Astrocyte (in vitro differentiated cells and primary cell): ENCODE data around the gene EPN2. TPM values are rescaled to one million over a fixed set of nuclear protein-coding genes. Genes with fewer than 3 reads are reported as not detected.

Experiments used
- DNase-seq: peaks from one replicate; pipeline ENCODE4 v3.0.0-alpha.2; 2010; ENCODE audit warnings: low read depth
- FAIRE-seq: peaks from 2 replicates; lab custom pipeline; 2011; peaks lifted over from hg19 to GRCh38; lab: Jason Lieb, UNC
- H2AFZ ChIP-seq: 2 replicates; pipeline ENCODE4 v1.6.0; 2012; ENCODE audit warnings: low read depth, low read length, inconsistent platforms
- H3K27ac ChIP-seq: 2 replicates; pipeline ENCODE4 v1.5.1; 2011; ENCODE audit warnings: low read depth, low read length, inconsistent platforms
- H3K27me3 ChIP-seq: 2 replicates; pipeline ENCODE4 v1.6.0; 2011; ENCODE audit warnings: low read length, inconsistent platforms; ENCODE audit not compliant: insufficient read depth
- H3K36me3 ChIP-seq: 2 replicates; pipeline ENCODE4 v1.5.1; 2011; ENCODE audit warnings: low read length, inconsistent platforms; ENCODE audit not compliant: insufficient read depth
- H3K4me1 ChIP-seq: 2 replicates; pipeline ENCODE4 v1.5.1; 2011; ENCODE audit warnings: low read length, inconsistent platforms; ENCODE audit not compliant: insufficient read depth
- H3K4me2 ChIP-seq: 2 replicates; pipeline ENCODE4 v1.6.0; 2012; ENCODE audit warnings: low read length, inconsistent platforms
- H3K4me3 ChIP-seq: 2 replicates; pipeline ENCODE4 v1.5.1; 2011; ENCODE audit warnings: low read depth, mild to moderate bottlenecking, low read length, inconsistent platforms; ENCODE audit not compliant: insufficient read depth
- H3K79me2 ChIP-seq: 2 replicates; pipeline ENCODE4 v1.6.0; 2012; ENCODE audit warnings: mild to moderate bottlenecking, low read length, inconsistent platforms; ENCODE audit not compliant: insufficient read depth
- H3K9ac ChIP-seq: 2 replicates; pipeline ENCODE4 v1.6.0; 2012; ENCODE audit warnings: mild to moderate bottlenecking, low read length, inconsistent platforms
- H3K9me3 ChIP-seq: 2 replicates; pipeline ENCODE4 v1.5.1; 2012; ENCODE audit warnings: low read depth, mild to moderate bottlenecking, low read length, inconsistent platforms; ENCODE audit not compliant: insufficient read depth
- H4K20me1 ChIP-seq: 2 replicates; pipeline ENCODE4 v1.6.0; 2012; ENCODE audit warnings: low read length, inconsistent platforms; ENCODE audit not compliant: insufficient read depth
- H3K27ac Mint-ChIP-seq: one replicate; pipeline ENCODE4 v1.8.0; 2021; ENCODE audit warnings: mild to moderate bottlenecking, mixed read lengths; ENCODE audit not compliant: unreplicated experiment
- H3K27me3 Mint-ChIP-seq: one replicate; pipeline ENCODE4 v1.8.0; 2021; ENCODE audit warnings: low read depth, mixed read lengths; ENCODE audit not compliant: unreplicated experiment
- H3K36me3 Mint-ChIP-seq: one replicate; pipeline ENCODE4 v1.8.0; 2021; ENCODE audit warnings: low read depth, mixed read lengths; ENCODE audit not compliant: unreplicated experiment
- H3K4me1 Mint-ChIP-seq: one replicate; pipeline ENCODE4 v1.8.0; 2021; ENCODE audit warnings: low read depth, mixed read lengths; ENCODE audit not compliant: unreplicated experiment
- H3K4me3 Mint-ChIP-seq: one replicate; pipeline ENCODE4 v1.8.0; 2021; ENCODE audit warnings: mild to moderate bottlenecking, moderate library complexity, mixed read lengths; ENCODE audit not compliant: unreplicated experiment
- H3K9me3 Mint-ChIP-seq: one replicate; pipeline ENCODE4 v1.8.0; 2021; ENCODE audit warnings: mild to moderate bottlenecking, mixed read lengths; ENCODE audit not compliant: unreplicated experiment
- CTCF ChIP-seq: IDR thresholded peaks from 2 replicates; pipeline ENCODE4 v1.5.1; 2011; ENCODE audit warnings: low read depth, mild to moderate bottlenecking, inconsistent platforms, low read length, moderate library complexity; ENCODE audit not compliant: insufficient read depth
- EZH2 ChIP-seq: IDR thresholded peaks from 2 replicates; pipeline ENCODE4 v1.6.1; 2012; ENCODE audit warnings: mild to moderate bottlenecking, low read length, inconsistent platforms; ENCODE audit not compliant: insufficient read depth
- total RNA-seq: library from RNA; stranded (reverse); gene quantifications from 2 replicates; pipeline ENCODE4 v1.2.1, GENCODE V29; 2021

The EPN2 gene
- total RNA-seq, 1 donor from 2014 or later: 48.7 TPM

GRCh38 chr17:19295473-19296135 is 58.4 kb downstream of the EPN2 start:
- Histone ChIP-seq H3K27me3 (no peaks in the 10 kb centered on the region), H3K36me3 (no peaks in the 10 kb centered on the region), H3K9me3 (no peaks in the 10 kb centered on the region), H3K27ac (no peak overlapping the region), H2AFZ (no peak overlapping the region), H3K4me2 (no peak overlapping the region), H4K20me1 (peaks cover 76% of the 10 kb centered on the region), H3K9ac (no peak overlapping the region), H3K4me1 (no peaks in the 10 kb centered on the region), H3K79me2 (peaks cover 26% of the 10 kb centered on the region), H3K4me3 (no peak overlapping the region)
- no peak for DNase-seq
- Mint-ChIP-seq H3K4me3 (no peak overlapping the region), H3K4me1 (peaks cover 15% of the 10 kb centered on the region), H3K9me3 (no peaks in the 10 kb centered on the region), H3K27me3 (no peaks in the 10 kb centered on the region), H3K27ac (no peak overlapping the region), H3K36me3 (peaks cover 3% of the 10 kb centered on the region)
- no peak for FAIRE-seq
- TF ChIP-seq EZH2 (no peak), CTCF (no peak)

- Histone ChIP-seq H3K36me3 (no peaks in the 10 kb centered on the region), H3K4me1 (no peaks in the 10 kb centered on the region), H3K9ac (no peak overlapping the region), H3K27ac (no peak overlapping the region), H3K27me3 (no peaks in the 10 kb centered on the region), H4K20me1 (peaks cover 80% of the 10 kb centered on the region), H2AFZ (no peak overlapping the region), H3K9me3 (no peaks in the 10 kb centered on the region), H3K4me3 (no peak overlapping the region), H3K4me2 (no peak overlapping the region), H3K79me2 (peaks cover 32% of the 10 kb centered on the region)
- TF ChIP-seq CTCF (no peak), EZH2 (no peak)
- DNase-seq: no peak
- no peak for FAIRE-seq
- Mint-ChIP-seq H3K4me3 (no peak overlapping the region), H3K27me3 (no peaks in the 10 kb centered on the region), H3K9me3 (no peaks in the 10 kb centered on the region), H3K27ac (peak overlapping the region; percentile 41), H3K36me3 (peaks cover 6% of the 10 kb centered on the region), H3K4me1 (peaks cover 6% of the 10 kb centered on the region)
Measured at GRCh38 chr17:19296786-19297778, 59.9 kb downstream of the EPN2 start.
